SKM-1 (cell line): ENCODE results near the gene KRTAP10-11.
"Not testable (repeated sequence)": the region's sequence is repeated elsewhere in the genome, so short reads cannot be mapped to it uniquely, and the experiment has no call there.

ENCODE experiments used
- DNase-seq: peaks from one replicate; lab custom pipeline; 2025; ENCODE audit not compliant: unreplicated experiment; lab: John Stamatoyannopoulos, UW

KRTAP10-11 gene

GRCh38 chr21:44614961-44615391 is 31.2 kb upstream of the KRTAP10-11 start:
- DNase-seq: no peak

DNA sequence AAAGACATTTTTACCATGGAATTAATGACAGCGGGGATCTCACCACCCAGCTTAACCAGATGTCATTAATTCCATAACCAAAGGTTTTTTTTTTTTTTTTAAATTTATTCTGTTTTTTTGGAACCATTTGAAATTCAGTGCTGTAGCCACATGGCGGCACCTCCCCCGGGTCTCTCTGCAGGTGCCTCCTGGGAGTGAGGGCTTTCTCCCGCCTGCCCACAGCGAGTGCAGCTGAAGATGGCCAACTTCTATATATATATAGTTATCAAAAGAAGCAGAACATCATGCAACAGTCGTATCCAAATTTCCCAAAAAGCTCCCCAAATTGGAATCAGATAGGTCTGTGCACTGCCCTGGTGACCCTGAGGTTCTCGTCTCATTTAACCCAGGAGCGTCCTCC is 30.7 kb upstream of the KRTAP10-11 start:
- no peak for DNase-seq

DNA sequence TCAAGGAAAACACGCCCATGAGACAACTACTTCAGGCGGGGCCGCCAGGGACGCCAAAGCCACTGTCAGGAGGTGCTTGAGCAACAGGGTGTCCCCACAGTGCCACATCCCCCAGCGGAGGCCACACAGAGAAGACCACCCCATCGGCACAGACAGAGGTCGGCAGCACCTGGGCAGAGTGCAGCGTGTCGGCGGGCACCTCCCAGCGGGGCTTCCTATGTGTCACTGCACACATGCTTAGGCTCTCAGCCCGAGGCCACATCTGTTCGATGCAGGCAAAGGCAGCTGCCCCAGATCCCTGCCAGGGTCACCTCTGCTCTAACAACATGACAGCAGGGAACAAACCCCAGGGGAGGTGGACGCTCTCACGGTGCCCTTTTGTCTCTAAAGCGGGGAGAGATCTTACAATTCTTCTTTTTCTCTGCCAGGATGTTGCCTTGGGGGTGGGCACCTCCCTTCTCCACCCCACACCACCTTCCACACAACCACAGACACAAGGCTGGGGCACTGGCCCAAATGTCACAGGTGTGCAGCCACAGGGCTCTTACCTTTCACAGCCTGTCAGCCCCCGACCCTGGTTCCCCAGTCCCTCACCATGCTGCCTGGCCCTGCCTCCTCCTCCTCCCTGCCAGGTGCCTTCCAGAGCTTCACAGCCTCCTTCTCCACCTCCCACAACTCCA is 30.2 kb upstream of the KRTAP10-11 start:
- DNase-seq: no peak

GRCh38 chr21:44616591-44616926 is 29.7 kb upstream of the KRTAP10-11 start:
- DNase-seq: no peak

DNA sequence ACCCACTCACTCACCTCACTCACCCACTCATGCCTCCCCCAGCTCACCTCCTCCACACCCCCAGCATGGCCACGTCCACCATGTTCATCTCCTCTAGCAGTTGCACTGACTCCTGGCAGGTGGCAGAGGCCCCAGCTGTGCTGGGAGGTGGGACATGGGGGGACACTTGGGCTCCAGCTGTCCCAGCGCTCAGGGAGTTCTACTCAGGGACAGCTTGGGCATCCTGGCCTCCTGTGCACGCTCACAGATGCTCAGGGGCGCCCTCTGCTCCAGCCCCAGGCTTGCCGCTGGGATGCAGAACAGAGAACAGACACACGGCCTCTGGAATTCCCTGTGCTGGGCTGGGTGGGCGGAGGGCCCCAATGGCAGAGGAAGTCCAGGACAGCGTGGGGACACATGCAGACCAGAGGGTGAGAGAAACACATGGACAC is 29.1 kb upstream of the KRTAP10-11 start:
- no peak for DNase-seq

DNA sequence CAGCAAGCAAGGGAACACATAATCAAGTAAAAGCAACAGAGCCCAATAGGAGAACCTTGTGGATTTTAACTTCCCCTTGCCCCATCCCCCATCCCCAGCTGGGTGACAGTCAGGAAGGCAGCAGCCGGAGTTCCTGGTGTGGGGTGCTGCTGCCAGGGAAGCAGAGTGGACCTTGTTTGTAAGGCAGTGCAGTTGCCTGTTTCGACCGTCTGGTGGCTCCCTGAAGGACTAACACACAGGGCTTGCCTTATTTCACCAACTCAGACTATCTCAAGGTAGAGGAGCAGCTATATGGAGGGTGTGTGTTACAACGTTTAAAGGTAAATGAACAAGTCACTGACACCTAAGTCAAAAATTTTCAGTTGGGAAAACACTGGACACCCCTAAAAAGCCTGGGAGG is 27.7 kb upstream of the KRTAP10-11 start:
- DNase-seq: peak; percentile 21

DNA sequence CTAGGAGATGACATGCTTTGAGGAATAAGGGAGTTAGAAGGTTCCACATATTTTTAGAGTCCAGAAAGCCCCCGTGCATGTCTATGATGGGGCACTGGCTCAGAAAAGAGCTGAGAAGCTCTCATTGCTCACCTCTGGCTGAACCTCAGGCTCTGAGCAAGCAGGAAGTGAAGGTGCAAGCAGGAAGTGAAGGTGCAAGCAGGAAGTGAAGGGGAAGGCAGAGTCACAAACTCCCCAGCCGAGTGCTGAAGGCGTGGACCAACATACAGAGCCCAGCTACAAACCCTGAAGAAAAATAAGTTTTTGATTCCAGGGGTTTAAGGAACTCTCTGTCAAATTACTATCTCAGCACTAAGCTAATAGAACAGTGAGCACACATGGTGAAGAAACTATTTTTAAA is 27.3 kb upstream of the KRTAP10-11 start:
- DNase-seq: no peak

DNA sequence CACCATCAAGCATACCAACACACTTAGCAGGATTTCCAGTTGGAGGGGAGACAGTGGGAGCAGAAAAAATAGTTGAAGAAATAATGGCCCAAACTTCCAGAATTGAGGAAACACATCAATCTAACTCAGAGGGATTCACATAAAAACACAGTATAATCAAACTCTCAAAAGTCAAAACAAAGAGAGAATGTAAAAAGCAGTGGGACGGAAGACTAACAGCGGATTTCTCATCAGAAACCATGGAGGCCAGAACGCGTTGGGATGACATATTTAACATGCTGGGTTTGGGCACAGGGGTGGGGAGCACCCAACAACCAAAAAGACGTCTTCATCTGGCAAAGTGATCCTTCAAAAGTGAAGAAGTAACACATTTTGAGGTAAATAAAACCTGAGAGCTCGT is 26.3 kb upstream of the KRTAP10-11 start:
- no peak for DNase-seq

DNA sequence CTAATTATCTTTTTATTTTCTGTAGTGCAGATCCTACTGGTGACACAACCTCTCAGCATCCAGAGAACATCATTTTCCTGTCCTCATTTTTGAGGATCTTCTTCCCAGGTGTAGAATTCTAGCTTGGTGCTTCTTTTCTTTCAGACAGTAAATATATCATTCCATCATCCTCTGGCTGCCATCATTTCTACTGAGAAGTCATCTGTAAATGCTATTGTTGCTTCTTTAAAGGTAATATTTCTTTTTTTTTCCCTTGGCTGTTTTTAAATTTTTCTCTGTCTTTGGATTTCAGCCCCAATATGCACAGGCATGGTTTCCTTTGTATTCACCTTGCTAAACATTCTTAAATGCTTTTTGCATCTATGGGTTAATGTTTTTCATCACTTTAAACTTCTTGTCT is 22.6 kb upstream of the KRTAP10-11 start:
- DNase-seq: no peak

DNA sequence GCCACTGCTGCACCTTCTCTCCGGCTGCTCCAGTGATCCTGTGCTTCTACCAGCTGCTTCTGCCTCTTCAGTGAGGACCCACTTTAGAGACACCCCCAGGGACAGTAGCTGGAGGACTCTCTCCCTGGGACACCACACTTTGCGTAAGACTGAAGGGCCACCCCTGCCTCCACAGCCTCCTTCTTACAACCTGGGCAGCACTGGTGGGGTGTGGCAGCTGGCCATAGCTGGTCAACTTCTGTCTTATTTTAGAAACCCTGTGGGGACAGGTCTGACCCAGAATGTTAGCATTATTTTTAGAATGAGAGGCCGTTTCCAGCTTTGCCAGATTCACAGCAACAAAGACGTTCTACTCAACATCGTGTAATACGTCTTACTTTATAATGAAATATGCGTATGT is 20.5 kb upstream of the KRTAP10-11 start:
- no peak for DNase-seq

DNA sequence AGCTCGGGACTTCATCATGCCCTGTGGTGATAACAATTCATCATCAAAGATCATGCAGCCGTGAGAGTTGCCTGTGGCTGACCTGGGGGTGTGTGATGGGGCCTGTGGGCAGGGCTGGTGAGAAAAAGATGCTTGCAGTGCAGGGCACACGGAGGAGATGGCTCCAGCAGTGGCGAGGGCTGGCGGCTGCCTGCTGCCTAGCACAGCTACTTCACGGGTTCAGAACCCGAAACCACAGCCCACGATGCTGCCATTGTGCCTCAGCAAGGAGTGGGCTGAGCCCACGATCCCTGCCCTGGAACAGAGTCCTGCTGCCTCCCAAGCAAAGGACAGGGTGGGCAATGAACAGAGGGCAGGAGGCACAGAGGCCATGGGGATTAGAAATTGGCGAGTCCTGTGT is 20.0 kb upstream of the KRTAP10-11 start:
- DNase-seq: no peak

DNA sequence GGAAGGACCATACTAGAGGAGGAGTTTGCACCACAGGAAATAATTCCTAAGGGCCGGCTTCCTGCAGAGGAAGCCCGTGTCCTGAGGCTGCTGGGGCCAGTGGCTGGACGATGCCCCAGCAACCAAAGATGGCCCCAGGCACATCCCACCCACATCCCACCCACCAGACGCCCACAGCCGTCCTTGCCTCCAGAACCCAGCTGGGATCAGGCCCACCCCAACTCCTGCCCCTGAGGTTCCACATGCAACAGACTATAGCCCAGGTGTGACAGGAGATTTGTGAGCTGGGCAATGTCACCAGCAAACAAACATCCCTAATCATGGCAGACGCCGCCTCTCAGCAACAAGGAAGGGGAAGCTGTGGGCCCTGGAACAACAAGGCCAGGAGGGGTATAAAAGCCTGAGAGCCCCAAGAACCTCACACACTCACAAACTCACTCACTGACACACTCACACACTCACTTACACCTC is 19.5 kb upstream of the KRTAP10-11 start, which contains the start of gene KRTAP10-9:
KRTAP10-9 (plus strand) TSS at position 421 of the 471 bp plus-strand sequence. CDS start 79 bp downstream, outside the sequence.
- DNase-seq: no peak

DNA sequence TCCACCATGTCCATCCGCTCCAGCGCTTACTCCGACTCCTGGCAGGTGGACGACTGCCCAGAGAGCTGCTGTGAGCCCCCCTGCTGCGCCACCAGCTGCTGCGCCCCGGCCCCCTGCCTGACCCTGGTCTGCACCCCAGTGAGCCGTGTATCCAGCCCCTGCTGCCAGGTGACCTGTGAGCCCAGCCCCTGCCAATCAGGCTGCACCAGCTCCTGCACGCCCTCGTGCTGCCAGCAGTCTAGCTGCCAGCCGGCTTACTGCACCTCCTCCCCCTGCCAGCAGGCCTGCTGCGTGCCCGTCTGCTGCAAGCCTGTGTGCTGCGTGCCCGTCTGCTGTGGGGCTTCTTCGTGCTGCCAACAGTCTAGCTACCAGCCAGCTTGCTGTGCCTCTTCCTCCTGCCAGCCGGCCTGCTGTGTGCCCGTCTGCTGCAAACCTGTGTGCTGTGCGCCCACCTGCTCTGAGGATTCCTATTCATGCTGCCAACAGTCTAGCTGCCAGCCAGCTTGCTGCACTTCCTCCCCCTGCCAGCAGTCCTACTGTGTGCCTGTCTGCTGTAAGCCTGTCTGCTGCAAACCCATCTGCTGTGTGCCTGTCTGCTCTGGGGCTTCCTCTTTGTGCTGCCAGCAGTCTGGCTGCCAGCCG is 18.9 kb upstream of the KRTAP10-11 start:
- not testable (repeated sequence) for DNase-seq

DNA sequence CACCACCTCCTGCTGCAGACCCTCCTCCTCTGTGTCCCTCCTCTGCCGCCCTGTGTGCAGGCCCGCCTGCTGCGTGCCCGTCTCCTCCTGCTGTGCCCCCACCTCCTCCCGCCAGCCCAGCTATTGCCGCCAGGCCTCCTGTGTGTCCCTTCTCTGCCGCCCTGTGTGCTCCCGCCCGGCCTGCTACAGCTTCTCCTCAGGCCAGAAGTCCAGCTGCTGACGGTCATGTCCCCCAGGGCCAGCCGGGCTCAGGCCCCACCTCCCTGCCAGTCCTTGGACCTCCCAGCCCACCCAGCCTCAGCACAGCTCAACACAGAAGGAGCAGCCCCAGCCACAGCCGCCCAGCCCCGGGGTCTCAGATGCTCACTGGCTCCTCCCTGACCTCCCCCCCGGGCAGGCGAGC is 18.4 kb upstream of the KRTAP10-11 start:
- DNase-seq: not testable (repeated sequence)

DNA sequence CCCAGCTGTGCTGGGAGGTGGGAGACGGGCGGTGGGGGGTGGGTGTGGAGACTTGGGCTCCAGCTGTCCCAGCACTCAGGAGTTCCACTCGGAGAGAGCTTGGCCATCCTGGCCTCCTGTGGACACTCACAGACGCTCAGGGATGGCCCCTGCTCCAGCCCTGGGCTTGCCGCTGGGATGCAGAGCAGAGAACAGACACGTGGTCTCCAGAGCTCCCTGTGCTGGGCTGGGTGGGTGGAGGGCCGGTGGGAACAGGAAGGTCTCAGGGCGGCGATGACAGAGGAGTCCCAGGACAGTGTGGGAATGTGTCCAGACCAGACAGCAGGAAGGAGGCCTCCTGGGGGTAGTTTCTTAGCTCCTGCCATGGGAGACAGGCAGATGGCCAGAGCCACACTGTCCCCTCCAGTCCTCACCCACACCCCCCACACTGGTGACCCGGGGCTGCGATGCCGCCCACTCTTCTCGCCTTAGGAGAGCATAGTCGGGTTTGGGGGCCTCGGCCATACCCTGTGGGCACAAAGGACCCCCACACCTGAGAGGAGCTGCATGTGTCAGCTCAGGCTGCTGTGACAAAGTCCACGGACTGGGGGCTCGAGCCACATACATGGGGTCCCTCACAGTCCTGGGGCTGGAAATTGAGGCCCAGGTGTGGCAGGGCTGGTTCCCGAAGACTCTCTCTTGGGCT is 17.4 kb upstream of the KRTAP10-11 start:
- no peak for DNase-seq

GRCh38 chr21:44630440-44630839 is 15.8 kb upstream of the KRTAP10-11 start:
- DNase-seq: no peak

DNA sequence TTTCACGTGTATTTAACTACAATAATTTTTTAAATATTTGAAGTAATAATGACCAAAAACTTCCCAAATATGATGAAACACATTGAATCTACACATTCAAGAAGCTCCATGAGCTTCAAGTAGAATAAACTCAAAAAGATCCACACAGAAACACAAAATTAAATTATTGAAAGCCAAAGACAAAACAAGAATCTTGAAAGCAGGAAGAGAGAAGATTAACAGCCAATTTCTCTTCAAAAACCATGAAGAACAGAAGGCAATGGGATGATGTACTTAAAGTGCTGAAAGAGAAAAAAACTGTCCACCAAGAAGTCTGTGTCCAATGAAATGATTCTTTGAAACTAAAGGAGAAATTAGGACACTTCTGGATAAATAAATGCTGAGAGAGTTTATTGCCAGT is 14.1 kb upstream of the KRTAP10-11 start:
- DNase-seq: no peak

DNA sequence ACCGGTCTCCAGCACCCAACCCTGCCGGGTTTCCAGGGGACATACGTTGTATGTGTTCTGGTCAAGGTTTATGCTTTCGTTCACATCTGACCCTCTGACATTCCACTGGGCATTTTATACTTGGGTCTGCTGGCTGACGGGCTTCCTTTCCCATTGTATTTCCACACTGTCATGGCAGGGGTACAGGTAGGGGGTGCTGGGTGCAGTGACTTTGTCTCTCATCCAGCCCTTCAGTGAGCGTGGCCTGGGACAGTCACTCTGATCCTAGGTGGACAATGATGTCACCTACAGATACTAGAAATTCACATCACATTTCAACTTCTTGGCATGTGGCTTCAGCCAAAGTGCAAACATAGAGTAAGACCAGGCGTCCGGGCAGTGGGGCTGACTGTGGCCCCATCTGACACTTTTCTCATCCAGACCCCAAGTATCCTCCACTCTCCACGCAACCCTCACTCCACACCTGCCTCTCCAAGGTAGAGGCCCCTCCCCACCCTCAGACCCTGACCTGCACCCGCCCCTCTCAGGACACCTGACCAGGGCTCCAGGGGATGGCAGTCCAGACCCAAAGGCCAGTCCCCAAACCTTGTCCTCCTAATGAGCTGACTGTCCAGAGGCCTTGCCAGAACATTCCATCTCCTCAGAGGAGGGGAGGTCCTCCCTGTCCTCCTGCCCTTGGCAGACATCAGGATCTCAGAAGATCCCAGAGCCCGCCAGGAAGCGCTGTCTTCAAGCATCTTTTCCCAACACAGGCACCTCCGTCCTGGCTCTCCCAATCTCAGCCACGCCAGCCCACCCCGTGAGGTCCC is 9.8 kb upstream of the KRTAP10-11 start:
- no peak for DNase-seq

DNA sequence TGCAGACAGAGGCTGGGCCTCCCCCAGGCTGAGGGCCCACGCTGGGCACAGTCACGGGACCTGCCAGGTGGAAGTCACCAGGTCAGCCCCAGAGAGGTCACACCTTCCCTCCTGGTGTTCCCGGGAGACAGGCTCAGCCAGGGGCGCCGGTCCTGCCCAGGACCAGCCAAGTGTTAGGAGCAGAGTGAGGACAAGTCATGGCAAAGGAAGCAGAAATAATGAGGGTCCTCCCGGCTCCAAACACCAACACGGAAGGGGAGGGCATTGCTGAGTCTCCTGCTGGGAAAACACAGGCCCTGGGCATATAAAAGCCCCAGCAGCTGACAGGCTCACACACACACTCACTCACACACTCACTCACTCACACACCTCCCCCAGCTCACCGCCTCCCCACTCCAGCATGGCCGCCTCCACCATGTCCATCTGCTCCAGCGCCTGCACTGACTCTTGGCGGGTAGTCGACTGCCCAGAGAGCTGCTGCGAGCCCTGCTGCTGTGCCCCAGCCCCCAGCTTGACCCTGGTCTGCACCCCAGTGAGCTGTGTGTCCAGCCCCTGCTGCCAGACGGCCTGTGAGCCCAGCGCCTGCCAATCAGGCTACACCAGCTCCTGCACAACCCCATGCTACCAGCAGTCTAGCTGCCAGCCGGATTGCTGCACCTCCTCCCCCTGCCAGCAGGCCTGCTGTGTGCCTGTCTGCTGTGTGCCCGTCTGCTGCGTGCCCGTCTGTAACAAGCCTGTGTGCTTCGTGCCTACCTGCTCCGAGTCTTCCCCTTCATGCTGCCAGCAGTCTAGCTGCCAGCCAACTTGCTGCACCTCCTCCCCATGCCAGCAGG is 9.0 kb upstream of the KRTAP10-11 start, which contains the start of gene KRTAP10-10:
KRTAP10-10 (plus strand) TSS at position 339 of the 833 bp plus-strand sequence; CDS start at position 401, 62 bp downstream.
- DNase-seq: no peak

- DNase-seq: not testable (repeated sequence)
Observed at GRCh38 chr21:44637851-44638348, 8.3 kb upstream of the KRTAP10-11 start.
